GM12865 (cell line): Measurements from ENCODE around the gene COL6A1.

Experiments used
- DNase-seq: peaks from one replicate; pipeline ENCODE4 v3.0.0; 2010; ENCODE audit warnings: low read depth
- H3K4me3 ChIP-seq: 2 replicates; pipeline ENCODE4 v1.5.1; 2011; ENCODE audit warnings: mild to moderate bottlenecking, low read depth, low read length, control low read depth
- TF ChIP-seq, protein P1 (sequence below): IDR thresholded peaks from 2 replicates; pipeline ENCODE4 v1.5.1; 2011; ENCODE audit warnings: low read length, control low read depth, low read depth, inconsistent platforms; ENCODE audit not compliant: insufficient read depth; ENCODE audit errors: missing control alignments

The COL6A1 gene

DNA sequence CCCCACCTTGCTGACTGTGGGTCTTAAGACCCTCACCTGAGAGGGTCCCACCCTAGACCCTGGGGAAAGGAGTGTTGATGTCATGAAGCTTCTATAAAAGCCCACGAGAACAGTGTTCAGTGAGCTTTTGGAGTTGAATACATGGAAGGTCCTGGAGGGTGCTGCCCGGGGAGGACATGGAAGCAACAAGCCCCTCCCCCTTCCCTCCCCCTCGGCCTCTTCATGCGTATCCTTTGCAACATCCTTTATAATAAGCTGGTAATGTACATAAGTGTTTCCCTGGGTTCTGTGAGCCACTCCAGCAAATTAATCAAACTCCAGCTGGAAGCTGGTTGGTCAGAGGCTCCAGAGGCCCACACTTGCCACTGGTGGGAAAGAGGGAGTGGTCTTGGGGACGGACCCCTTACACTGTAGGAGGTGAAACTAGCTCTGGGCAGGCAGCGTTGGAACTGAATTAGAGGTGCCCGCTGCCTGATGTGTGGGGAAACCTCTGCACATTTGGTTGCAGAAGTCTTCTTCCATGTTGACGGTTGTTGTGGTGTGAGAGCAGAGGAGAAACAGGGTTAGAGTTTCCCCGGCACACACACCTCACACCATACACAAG, 14.7 kb upstream of the COL6A1 start:
- H3K4me3 ChIP-seq, result no peak overlapping the region
- no peak for DNase-seq
- TF ChIP-seq, protein P1, sequence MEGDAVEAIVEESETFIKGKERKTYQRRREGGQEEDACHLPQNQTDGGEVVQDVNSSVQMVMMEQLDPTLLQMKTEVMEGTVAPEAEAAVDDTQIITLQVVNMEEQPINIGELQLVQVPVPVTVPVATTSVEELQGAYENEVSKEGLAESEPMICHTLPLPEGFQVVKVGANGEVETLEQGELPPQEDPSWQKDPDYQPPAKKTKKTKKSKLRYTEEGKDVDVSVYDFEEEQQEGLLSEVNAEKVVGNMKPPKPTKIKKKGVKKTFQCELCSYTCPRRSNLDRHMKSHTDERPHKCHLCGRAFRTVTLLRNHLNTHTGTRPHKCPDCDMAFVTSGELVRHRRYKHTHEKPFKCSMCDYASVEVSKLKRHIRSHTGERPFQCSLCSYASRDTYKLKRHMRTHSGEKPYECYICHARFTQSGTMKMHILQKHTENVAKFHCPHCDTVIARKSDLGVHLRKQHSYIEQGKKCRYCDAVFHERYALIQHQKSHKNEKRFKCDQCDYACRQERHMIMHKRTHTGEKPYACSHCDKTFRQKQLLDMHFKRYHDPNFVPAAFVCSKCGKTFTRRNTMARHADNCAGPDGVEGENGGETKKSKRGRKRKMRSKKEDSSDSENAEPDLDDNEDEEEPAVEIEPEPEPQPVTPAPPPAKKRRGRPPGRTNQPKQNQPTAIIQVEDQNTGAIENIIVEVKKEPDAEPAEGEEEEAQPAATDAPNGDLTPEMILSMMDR, result no peak

DNA sequence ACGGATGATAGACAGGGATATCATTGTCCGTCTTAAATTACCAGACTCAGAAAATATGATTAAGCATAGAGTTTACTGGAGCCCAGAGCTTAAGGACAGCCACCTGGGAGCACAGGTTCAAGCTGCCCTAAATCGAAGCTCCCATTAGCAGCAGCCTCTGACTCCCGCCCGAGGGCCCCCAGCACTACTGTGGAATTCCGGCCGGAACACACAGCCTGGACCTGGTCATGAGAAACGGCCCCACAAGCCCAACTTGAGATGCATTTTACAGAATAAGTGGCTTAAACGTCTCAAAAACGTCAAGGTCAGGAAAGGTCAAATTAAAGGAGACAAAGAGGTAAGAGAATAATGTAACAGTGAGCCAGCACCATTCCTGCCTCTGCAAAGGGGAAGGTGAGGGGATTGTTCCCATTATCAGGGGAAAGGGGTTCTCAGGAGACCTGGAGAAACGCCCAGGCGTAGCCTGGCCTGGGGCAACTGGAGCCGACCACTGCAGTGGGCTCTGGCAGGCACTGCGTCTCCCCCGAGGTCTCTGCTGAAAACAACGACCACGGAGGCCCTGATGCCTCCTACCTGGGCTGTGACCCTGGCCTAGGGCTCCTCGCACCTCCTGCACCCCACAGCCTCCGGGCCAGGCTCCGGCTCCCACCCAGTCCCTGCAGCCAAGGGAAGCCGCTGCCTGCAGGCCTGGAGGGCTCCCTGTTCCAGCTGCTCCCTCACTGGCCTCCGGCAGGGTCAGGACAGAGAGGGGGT, 11.5 kb upstream of the COL6A1 start:
- TF ChIP-seq, protein P1, result no peak
- H3K4me3 ChIP-seq, result no peak overlapping the region
- DNase-seq, result no peak

GRCh38 chr21:45970674-45971615, 10.6 kb upstream of the COL6A1 start:
- TF ChIP-seq, protein P1, result peak; percentile 72
- no peak overlapping the region for H3K4me3 ChIP-seq
- DNase-seq, result no peak

DNA sequence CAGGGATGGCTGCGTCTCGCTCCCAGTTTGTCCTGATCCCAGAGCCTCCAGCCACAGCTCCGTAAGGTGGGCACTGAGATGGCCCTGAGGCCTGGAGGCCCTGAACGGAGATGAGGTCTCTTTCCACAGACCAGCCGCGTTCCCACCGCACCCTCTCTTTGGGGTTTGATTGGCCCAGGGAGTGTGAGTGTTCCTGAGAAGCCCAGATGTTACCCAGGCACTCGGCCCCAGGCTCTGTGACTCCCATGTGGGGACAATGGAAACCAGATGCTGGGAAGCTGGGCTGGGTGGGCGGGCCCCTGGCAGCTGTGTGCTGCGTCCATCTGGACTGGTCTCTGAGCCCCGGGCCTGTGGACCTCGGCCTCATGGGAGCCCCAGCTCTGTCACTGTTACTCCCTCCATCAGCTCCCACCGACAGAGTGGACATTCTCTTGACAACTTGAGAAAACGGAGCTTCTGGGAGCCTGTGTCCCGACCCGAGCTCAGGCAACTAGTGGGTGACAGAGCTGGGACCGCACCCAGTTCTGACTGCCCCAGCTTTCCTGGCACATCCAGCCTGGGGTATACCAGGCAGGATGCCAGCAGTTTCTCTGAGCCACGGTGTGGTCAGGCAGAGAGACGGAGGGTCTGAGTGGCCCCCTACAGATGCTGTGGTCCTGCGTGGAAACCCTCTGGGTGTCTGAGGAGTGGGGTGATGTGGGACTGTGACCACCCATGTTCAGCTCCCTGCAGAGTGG, 9.8 kb upstream of the COL6A1 start:
- DNase-seq, result no peak
- no peak overlapping the region for H3K4me3 ChIP-seq
- TF ChIP-seq, protein P1, result no peak

DNA sequence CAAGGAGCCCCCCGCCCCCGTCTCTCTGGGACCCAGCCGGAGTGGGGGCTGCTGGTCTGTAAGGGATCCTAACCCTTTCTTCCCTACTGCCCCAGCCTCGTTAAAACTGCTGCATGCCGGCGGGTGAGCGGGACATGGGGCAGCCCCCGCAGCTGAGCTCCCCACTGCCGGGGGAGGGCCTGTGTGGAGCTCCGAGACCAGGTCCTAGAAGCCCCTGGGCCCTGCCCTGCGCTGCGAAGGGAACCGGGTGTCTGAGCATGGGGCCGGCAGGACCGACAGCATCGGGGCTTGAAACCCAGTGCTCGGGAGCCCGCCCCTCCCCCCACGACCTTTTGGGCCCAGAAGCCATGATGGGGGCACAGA, 9.2 kb upstream of the COL6A1 start:
- DNase-seq, result no peak

More for the DNA sequence above, 9.2 kb upstream of the COL6A1 start:
- H3K4me3 ChIP-seq, result no peak overlapping the region
- TF ChIP-seq, protein P1, result no peak
